IPS DF 6.9 (cell line): ENCODE results near the gene ROBO1.
"Not testable (repeated sequence)": the region's sequence is repeated elsewhere in the genome, so short reads cannot be mapped to it uniquely, and the experiment has no call there.

Experiments
- DNase-seq: peaks from one replicate; pipeline ENCODE4 v3.0.0-alpha.2; 2013; ENCODE audit warnings: low read depth, low spot score
- H3K27ac ChIP-seq: one replicate; pipeline ENCODE4 v1.5.1; 2013; ENCODE audit warnings: low read length, control low read depth
- H3K27me3 ChIP-seq: 2 replicates; pipeline ENCODE4 v1.6.1; 2013; ENCODE audit warnings: mild to moderate bottlenecking, low read length; ENCODE audit not compliant: control insufficient read depth, insufficient read depth
- H3K36me3 ChIP-seq: 2 replicates; pipeline ENCODE4 v1.6.1; 2013; ENCODE audit warnings: low read length; ENCODE audit not compliant: control insufficient read depth, insufficient read depth
- H3K4me1 ChIP-seq: 2 replicates; pipeline ENCODE4 v1.6.1; 2013; ENCODE audit warnings: low read length; ENCODE audit not compliant: control insufficient read depth, insufficient read depth
- H3K4me3 ChIP-seq: 2 replicates; pipeline ENCODE4 v1.5.1; 2013; ENCODE audit warnings: mild to moderate bottlenecking, low read length
- H3K9me3 ChIP-seq: 2 replicates; pipeline ENCODE4 v1.6.1; 2013; ENCODE audit warnings: low read length, inconsistent platforms; ENCODE audit not compliant: control insufficient read depth, insufficient read depth
- WGBS: extraction: QIAGEN DNeasy Blood & Tissue Kit; methylation state at CpG from one replicate; pipeline ENCODE4 v1.1.7; 2013; ENCODE audit warnings: mixed read lengths, missing lambda C conversion rate; ENCODE audit not compliant: insufficient read length, insufficient coverage; 5-methylcytosine and 5-hydroxymethylcytosine counted together

ROBO1 gene

DNA sequence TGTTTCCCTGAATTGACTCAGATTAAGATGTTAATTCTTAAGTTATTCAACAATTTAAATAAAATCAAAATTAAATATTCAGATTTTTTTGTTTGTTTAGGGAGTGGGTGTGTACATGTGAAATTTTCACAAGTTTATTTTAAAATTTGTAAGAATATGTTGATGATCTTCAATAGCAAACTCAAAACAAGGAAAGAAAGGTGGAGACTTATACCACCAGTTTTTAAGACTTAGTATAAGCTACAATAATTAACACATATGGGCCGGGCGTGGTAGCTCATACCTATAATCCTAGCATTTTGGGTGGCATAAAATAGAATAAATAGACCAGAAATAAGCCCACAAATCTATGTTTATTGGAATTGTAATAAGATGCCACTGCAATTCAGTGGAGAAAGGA lies 1084.5 kb downstream of the ROBO1 start:
- Histone ChIP-seq H3K9me3 (no peaks in the 10 kb centered on the region), H3K4me1 (no peaks in the 10 kb centered on the region), H3K27ac (no peak overlapping the region), H3K36me3 (no peaks in the 10 kb centered on the region), H3K27me3 (no peaks in the 10 kb centered on the region), H3K4me3 (no peak overlapping the region)
- DNase-seq, result no peak
- WGBS, result no CpG with 5 or more reads among the region's 2 CpGs

DNA sequence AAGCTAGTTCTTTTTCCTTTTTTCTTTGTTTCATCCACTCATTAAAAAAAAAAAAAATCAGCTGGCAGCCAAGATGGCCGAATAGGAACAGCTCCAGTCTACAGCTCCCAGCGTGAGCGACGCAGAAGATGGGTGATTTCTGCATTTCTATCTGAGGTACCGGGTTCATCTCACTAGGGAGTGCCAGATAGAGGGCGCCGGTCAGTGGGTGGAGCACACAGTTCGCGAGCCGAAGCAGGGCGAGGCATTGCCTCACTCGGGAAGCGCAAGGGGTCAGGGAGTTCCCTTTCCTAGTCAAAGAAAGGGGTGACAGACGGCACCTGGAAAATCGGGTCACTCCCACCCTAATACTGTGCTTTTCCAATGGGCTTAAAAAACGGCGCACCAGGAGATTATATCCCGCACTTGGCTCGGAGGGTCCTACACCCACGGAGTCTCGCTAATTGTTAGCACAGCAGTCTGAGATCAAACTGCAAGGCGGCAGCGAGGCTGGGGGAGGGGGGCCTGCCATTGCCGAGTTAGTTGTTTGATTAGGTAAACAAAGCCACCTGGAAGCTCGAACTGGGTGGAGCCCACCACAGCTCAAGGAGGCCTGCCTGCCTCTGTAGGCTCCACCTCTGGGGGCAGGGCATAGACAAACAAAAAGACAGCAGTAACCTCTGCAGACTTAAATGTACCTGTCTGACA lies 1092.5 kb downstream of the ROBO1 start:
- not testable (repeated sequence) for H3K27me3 ChIP-seq, H3K27ac ChIP-seq, H3K4me1 ChIP-seq, H3K4me3 ChIP-seq, H3K9me3 ChIP-seq, H3K36me3 ChIP-seq, DNase-seq
- no CpG with 5 or more reads among the region's 25 CpGs for WGBS

DNA sequence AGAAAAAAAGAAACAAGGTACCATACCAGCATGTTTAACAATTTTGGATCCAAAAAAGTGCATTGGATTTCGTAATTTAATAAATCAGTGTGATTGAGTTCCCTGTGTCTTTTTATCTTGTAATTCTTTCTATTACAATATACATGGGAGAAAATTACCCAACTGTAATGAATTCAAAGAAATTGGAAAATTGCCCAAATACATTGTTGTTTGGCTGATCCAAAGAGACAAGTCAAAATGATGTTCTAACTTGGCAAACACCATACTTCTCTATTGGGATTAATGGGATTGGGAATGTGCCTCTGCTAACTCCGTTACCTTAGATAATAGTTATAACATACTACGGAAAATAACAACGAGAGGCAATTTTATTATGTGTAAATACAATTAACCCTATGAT lies 1097.1 kb downstream of the ROBO1 start:
- DNase-seq, result no peak
- Histone ChIP-seq H3K27me3 (no peaks in the 10 kb centered on the region), H3K4me1 (no peaks in the 10 kb centered on the region), H3K9me3 (no peaks in the 10 kb centered on the region), H3K27ac (no peak overlapping the region), H3K36me3 (no peaks in the 10 kb centered on the region), H3K4me3 (no peak overlapping the region)
- WGBS, result no CpG with 5 or more reads among the region's 4 CpGs

DNA sequence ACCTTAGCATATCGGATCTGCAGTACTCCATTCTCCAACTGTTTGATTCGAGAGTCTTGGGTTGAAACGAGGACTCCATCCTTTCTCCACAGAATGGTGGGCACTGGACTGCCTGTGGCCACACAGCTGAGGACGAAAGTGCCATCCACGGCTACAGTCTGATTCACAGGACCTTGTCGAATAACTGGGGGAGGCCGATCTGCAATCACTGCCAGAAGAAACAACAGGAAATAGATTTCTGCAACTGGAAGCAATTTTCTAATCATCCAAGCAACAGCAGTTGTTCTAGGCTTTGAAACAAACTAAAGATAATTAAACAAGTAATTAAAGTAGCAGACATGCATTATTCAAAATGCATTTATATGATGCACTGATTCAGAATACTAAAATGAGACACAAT lies 1097.7 kb downstream of the ROBO1 start:
- Histone ChIP-seq H3K36me3 (no peaks in the 10 kb centered on the region), H3K4me3 (no peak overlapping the region), H3K27ac (no peak overlapping the region), H3K4me1 (no peaks in the 10 kb centered on the region), H3K9me3 (no peaks in the 10 kb centered on the region), H3K27me3 (no peaks in the 10 kb centered on the region)
- WGBS, result no CpG with 5 or more reads among the region's 7 CpGs
- DNase-seq, result no peak

GRCh38 chr3:78668302-78668701 lies 1099.5 kb downstream of the ROBO1 start:
- no peaks in the 10 kb centered on the region; the same call in 1 of the 2 replicates for H3K36me3 ChIP-seq
- WGBS, result no CpG with 5 or more reads among the region's 2 CpGs
- no peaks in the 10 kb centered on the region for H3K9me3 ChIP-seq
- no peak overlapping the region for H3K27ac ChIP-seq
- H3K4me1 ChIP-seq, result no peaks in the 10 kb centered on the region
- DNase-seq, result no peak
- H3K27me3 ChIP-seq, result no peaks in the 10 kb centered on the region
- H3K4me3 ChIP-seq, result no peak overlapping the region

GRCh38 chr3:78666470-78666800 lies 1101.4 kb downstream of the ROBO1 start:
- no peaks in the 10 kb centered on the region for H3K4me1 ChIP-seq
- no CpG with 5 or more reads among the region's 1 CpG for WGBS
- no peaks in the 10 kb centered on the region; the same call in 1 of the 2 replicates for H3K36me3 ChIP-seq
- no peaks in the 10 kb centered on the region for H3K9me3 ChIP-seq
- DNase-seq, result no peak
- H3K27ac ChIP-seq, result no peak overlapping the region
- H3K27me3 ChIP-seq, result no peaks in the 10 kb centered on the region
- H3K4me3 ChIP-seq, result no peak overlapping the region

- Histone ChIP-seq H3K27me3 (no peaks in the 10 kb centered on the region), H3K9me3 (no peaks in the 10 kb centered on the region), H3K4me3 (no peak overlapping the region), H3K27ac (no peak overlapping the region), H3K36me3 (no peaks in the 10 kb centered on the region; the same call in 1 of the 2 replicates), H3K4me1 (no peaks in the 10 kb centered on the region)
- WGBS, result no CpG with 5 or more reads among the region's 11 CpGs
- no peak for DNase-seq
Observed at GRCh38 chr3:78665776-78666469, 1101.9 kb downstream of the ROBO1 start.

DNA sequence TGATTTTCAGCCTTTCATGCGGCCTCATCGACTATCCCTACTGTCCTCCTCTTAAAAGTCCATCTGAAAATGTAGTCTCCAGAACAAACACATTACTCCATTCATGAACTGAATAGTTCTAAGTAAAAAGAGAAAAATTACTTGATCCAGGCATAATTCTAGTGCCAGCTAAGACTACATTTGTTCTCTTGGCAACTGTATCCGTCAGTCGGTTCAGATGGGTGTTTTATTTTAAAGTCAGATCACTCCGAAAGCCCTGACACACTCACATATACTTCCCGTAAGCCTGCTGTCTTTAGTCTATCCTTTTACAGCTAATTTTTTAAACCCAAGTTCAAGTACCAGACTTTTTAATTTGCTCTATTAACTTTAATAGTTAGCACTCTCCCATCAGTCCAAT lies 1102.7 kb downstream of the ROBO1 start:
- H3K27me3 ChIP-seq, result no peaks in the 10 kb centered on the region
- H3K9me3 ChIP-seq, result no peaks in the 10 kb centered on the region
- no peaks in the 10 kb centered on the region for H3K4me1 ChIP-seq
- no peaks in the 10 kb centered on the region; the same call in 1 of the 2 replicates for H3K36me3 ChIP-seq
- H3K4me3 ChIP-seq, result no peak overlapping the region
- no peak overlapping the region for H3K27ac ChIP-seq
- no CpG with 5 or more reads among the region's 6 CpGs for WGBS
- no peak for DNase-seq

- no CpG with 5 or more reads among the region's 6 CpGs for WGBS
- no peaks in the 10 kb centered on the region for H3K4me1 ChIP-seq
- H3K4me3 ChIP-seq, result no peak overlapping the region
- H3K9me3 ChIP-seq, result no peaks in the 10 kb centered on the region
- no peak overlapping the region for H3K27ac ChIP-seq
- H3K36me3 ChIP-seq, result no peaks in the 10 kb centered on the region; the same call in 1 of the 2 replicates
- H3K27me3 ChIP-seq, result no peaks in the 10 kb centered on the region
- DNase-seq, result no peak
Observed at GRCh38 chr3:78660957-78661356, 1106.8 kb downstream of the ROBO1 start.

DNA sequence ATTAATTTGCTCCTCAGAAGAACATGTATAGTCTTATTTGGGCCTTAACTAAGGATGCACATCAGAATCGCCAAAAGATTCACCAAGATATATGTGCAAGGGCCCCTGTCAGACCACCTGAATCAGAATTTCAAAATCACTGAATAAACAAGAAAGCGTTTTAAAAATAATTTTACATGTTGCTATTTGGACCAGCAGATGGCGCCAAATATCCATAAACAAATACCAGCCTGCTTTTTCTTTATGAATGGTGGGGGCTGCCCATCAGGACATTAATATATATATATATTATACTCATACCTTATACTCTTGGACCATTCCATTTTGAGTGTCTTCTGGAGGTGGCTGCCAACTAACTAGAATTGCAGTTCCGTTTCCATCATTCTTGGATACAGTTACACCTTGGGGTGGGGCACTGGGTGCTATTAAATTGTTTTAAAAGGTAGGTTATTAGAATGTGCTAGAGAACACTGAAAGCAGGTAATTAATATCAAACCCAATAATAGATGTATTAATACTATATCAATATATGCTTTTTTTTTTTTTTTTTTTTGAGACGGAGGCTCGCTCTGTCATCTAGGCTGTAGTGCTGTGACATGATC lies 1108.3 kb downstream of the ROBO1 start:
- Histone ChIP-seq H3K27ac (no peak overlapping the region), H3K27me3 (no peaks in the 10 kb centered on the region), H3K36me3 (no peaks in the 10 kb centered on the region; the same call in 1 of the 2 replicates), H3K9me3 (no peaks in the 10 kb centered on the region), H3K4me3 (no peak overlapping the region), H3K4me1 (no peaks in the 10 kb centered on the region)
- WGBS, result no CpG with 5 or more reads among the region's 6 CpGs
- no peak for DNase-seq
